ENCODE results near the gene TENM4.

Gene TENM4

DNA sequence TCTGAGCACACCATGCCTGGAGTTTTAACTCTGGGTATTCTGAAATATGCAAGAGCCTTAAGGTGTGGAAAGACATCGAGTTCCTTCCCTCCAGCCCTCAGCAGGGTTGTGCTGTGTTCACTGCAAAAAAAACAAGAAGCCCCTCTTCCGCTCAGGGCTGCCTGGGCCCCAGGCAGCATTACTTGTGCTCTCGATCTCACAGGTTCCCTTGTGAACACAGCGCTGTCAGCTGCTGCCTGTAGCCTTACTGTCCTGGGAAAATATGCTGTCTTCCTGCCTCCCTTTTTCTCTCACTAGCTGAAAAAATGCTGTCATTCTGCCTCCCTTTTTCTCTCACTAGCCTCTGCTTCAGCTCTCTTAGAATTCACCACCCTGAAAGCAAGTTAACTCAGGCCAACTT, 15.7 kb upstream of the TENM4 start:
- DNase-seq (ENCODE audit: low read depth), result no peak
- TF ChIP-seq, protein P1, sequence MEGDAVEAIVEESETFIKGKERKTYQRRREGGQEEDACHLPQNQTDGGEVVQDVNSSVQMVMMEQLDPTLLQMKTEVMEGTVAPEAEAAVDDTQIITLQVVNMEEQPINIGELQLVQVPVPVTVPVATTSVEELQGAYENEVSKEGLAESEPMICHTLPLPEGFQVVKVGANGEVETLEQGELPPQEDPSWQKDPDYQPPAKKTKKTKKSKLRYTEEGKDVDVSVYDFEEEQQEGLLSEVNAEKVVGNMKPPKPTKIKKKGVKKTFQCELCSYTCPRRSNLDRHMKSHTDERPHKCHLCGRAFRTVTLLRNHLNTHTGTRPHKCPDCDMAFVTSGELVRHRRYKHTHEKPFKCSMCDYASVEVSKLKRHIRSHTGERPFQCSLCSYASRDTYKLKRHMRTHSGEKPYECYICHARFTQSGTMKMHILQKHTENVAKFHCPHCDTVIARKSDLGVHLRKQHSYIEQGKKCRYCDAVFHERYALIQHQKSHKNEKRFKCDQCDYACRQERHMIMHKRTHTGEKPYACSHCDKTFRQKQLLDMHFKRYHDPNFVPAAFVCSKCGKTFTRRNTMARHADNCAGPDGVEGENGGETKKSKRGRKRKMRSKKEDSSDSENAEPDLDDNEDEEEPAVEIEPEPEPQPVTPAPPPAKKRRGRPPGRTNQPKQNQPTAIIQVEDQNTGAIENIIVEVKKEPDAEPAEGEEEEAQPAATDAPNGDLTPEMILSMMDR (IDR thresholded peaks at IDR 0.05; ENCODE audit: low read depth, low read length, missing control alignments), result no peak
- no peak overlapping the region for H3K4me3 ChIP-seq (ENCODE audit: low read depth, low read length)

DNA sequence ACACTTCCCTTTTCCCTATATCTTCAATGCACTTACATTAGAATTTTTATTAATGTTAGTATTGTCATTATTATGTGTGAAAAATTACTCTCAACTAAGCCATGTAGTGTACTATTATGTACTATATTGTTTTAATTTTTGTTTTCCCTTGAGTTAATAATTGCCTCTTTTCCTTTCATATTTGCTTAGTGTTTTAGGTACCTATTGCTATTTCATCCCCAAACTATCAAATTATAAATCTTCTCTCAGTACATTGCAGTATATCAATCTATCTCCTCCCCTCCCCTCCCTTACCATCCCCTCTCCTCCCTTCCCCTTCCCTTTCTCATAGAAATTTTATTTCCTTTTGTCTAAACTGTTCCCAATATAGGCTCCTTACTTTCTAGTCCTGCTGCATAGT, 12.8 kb upstream of the TENM4 start:
- TF ChIP-seq, protein P1 (IDR thresholded peaks at IDR 0.05; ENCODE audit: low read depth, low read length, missing control alignments), result no peak
- no peak overlapping the region for H3K4me3 ChIP-seq (ENCODE audit: low read depth, low read length)
- DNase-seq (ENCODE audit: low read depth), result no peak

DNA sequence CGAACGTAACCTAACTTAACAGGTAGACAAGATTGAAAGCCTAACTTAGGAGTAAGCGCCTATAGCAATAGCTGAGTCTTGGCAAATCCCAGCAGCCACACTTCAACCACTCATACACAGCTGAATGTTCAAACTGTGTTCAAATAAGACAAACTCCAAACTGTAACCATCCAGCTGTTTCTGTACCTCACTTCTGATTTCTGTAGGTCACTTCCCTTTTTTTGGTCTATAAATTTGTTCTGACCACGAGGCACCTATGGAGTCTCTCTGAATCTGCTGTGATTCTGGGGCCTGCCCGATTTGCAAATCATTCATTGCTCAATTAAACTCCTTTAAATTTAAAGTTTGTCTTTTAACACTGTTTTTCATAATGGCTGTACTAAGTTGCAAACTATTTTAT, 8.2 kb upstream of the TENM4 start:
- TF ChIP-seq, protein P1 (IDR thresholded peaks at IDR 0.05; ENCODE audit: low read depth, low read length, missing control alignments), result no peak
- no peak overlapping the region for H3K4me3 ChIP-seq (ENCODE audit: low read depth, low read length)
- no peak for DNase-seq (ENCODE audit: low read depth)

DNA sequence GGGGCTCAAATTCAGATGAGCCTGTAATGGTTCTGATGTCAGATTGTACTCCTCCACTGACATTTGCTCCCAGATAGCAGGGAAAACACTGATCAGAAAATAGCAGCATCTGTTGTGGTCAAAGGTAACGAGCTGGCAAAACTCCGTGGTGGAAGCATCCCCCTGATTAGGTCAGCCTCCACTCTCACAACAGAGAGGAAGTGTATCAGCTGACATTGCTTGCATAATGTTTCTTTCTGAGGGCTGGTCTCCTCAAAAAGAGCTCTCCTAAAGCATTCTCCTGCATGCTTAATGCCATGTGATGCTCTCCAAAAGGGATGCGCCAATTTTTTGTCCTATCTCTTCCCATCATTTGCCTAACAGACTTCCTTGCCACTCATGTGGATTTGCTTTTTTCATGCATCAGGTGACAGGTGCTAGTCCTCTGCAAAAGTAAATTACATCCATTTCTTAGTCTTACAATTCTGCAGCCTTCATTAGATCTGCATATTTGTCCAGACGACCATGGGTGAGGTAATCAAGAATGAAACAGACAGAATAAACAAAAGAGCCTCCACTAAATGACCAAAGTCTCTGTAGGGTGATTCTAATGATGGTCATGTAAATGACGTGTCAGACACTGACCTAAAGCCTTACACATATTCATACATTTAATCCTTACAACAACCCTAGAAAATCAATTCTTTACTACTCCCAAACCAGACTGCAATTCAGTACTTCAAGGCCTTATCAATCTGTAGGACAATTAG, 6.4 kb upstream of the TENM4 start:
- no peak for DNase-seq (ENCODE audit: low read depth)
- no peak overlapping the region for H3K4me3 ChIP-seq (ENCODE audit: low read depth, low read length)
- TF ChIP-seq, protein P1 (IDR thresholded peaks at IDR 0.05; ENCODE audit: low read depth, low read length, missing control alignments), result no peak

DNA sequence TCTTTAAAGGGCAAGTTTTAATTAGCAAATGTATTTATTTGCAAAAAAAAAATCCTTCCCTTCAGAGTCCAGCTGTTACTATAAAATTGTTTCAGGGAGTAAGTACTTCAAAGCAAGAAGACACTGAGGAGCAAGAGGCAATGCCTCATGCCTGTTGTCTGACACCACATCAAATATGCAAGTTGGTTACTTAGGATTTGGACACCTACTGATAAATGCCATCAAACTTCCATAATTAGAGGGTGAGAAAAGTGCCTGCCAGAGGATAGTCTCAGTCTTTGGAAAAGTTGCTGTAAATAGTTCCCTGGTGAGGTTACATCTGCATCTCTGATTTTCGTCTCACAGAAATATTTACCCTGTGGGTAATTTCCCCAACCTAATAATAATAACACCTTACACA, 4.1 kb upstream of the TENM4 start:
- no peak for DNase-seq (ENCODE audit: low read depth)
- no peak overlapping the region for H3K4me3 ChIP-seq (ENCODE audit: low read depth, low read length)
- TF ChIP-seq, protein P1 (IDR thresholded peaks at IDR 0.05; ENCODE audit: low read depth, low read length, missing control alignments), result no peak

DNA sequence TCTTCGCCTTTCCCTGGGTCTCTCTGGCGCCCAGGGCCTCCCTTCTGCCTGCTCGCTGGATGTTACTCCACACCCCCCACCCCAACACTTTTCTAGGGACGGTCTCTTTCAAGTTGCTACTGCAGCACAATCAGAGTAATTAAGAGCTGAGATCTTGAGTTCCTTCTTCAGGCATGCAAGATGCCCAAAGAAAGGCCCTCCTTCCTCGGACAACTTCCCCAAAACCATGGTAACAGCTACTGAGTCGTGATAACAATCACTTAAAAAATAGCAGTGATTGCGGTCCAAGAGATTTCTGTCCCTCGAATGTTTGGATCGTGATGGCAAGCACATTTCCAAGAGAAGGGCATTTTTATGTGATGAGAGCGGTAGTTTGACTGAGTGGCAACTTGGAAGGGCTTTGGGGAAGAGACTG, 638 bp upstream of the TENM4 start:
- no peak overlapping the region for H3K4me3 ChIP-seq (ENCODE audit: low read depth, low read length)
- TF ChIP-seq, protein P1 (IDR thresholded peaks at IDR 0.05; ENCODE audit: low read depth, low read length, missing control alignments), result no peak
- no peak for DNase-seq (ENCODE audit: low read depth)
